Right renal pelvis (tissue), 4 donors: ENCODE measurements around the gene LDHAL6B. TPM values are rescaled to one million over a fixed set of nuclear protein-coding genes. Genes with fewer than 3 reads are reported as not detected.
"Not testable (repeated sequence)": the region's sequence is repeated elsewhere in the genome, so short reads cannot be mapped to it uniquely, and the experiment has no call there.

Source experiments
- DNase-seq, 4 donors: peaks; one replicate each; pipeline ENCODE4 v3.0.0-alpha.2; 2013; ENCODE audit warnings: low read depth in 4 of 4, low spot score in 3 of 4, missing footprints in 1 of 4
- polyA plus RNA-seq, 4 donors: library from polyadenylated mRNA; unstranded; fragments of 120-200 nt; gene quantifications; one replicate each; pipeline ENCODE4 v1.2.1, GENCODE V29; 2013; ENCODE audit not compliant: insufficient read length in 4 of 4

Gene LDHAL6B
- polyA plus RNA-seq: under 1 TPM; 0.13 to 0.31 (median 0.22) TPM

- no peak for DNase-seq
These were observed at the start of gene LDHAL6B for GRCh38 chr15:59206623-59207183. Gene LDHAL6B, plus strand, starts transcription at chr15:59206843. Its CDS starts 98 bp downstream, at chr15:59206941.

GRCh38 chr15:59157396-59157795 is 49.2 kb upstream of the LDHAL6B start:
- DNase-seq: no peak

- DNase-seq: no peak
These were observed 48.6 kb upstream of the LDHAL6B start for GRCh38 chr15:59157840-59158700.

GRCh38 chr15:59158701-59159034 is 48.0 kb upstream of the LDHAL6B start:
- DNase-seq: no peak

GRCh38 chr15:59159210-59159609 is 47.4 kb upstream of the LDHAL6B start:
- no peak for DNase-seq

GRCh38 chr15:59160880-59161593 is 45.6 kb upstream of the LDHAL6B start:
- DNase-seq: no peak

- DNase-seq: not testable (repeated sequence)
These were observed 44.6 kb upstream of the LDHAL6B start for GRCh38 chr15:59162080-59162479.

GRCh38 chr15:59165726-59166125 is 40.9 kb upstream of the LDHAL6B start:
- peak in 1 of 4 donors; percentile 16 for DNase-seq

- no peak for DNase-seq
These were observed 40.5 kb upstream of the LDHAL6B start for GRCh38 chr15:59166166-59166565.

GRCh38 chr15:59166601-59167265 is 39.9 kb upstream of the LDHAL6B start:
- no peak for DNase-seq

GRCh38 chr15:59168536-59168935 is 38.1 kb upstream of the LDHAL6B start:
- no peak for DNase-seq

GRCh38 chr15:59169251-59169708 is 37.4 kb upstream of the LDHAL6B start:
- DNase-seq: no peak

- DNase-seq: no peak
These were observed 36.2 kb upstream of the LDHAL6B start for GRCh38 chr15:59170295-59171066.

- DNase-seq: no peak
These were observed 35.6 kb upstream of the LDHAL6B start for GRCh38 chr15:59171067-59171397.

- no peak for DNase-seq
These were observed 34.2 kb upstream of the LDHAL6B start for GRCh38 chr15:59172289-59172901.

GRCh38 chr15:59173194-59173593 is 33.4 kb upstream of the LDHAL6B start:
- DNase-seq: no peak

- no peak for DNase-seq
These were observed 32.4 kb upstream of the LDHAL6B start for GRCh38 chr15:59174151-59174834.

- DNase-seq: peak in 1 of 4 donors; percentile 31
These were observed 31.5 kb upstream of the LDHAL6B start for GRCh38 chr15:59174835-59175831.
